HCT116 (cell line): Measurements from ENCODE around the gene WDR27.

Experiments used
- EZH2 ChIP-seq: fragments of 200-600 bp; sonication (generic); IDR thresholded peaks from 2 replicates; pipeline ENCODE4 v1.6.1; 2017; ENCODE audit warnings: antibody characterized with exemption, mixed run types
- POLR2A ChIP-seq: IDR thresholded peaks from 2 replicates; pipeline ENCODE4 v1.7.0; 2011; ENCODE audit warnings: borderline replicate concordance; ENCODE audit not compliant: insufficient read depth, insufficient read length; ENCODE audit errors: extremely low read depth
- POLR2AphosphoS5 ChIP-seq: IDR thresholded peaks from 2 replicates; pipeline ENCODE4 v1.6.1; 2011; ENCODE audit warnings: mild to moderate bottlenecking, low read depth, low read length, moderate library complexity
- RAD21 ChIP-seq: IDR thresholded peaks from 2 replicates; pipeline ENCODE4 v1.6.1; 2012; ENCODE audit warnings: low read depth, mild to moderate bottlenecking
- SIN3A ChIP-seq: IDR thresholded peaks from 2 replicates; pipeline ENCODE4 v1.6.1; 2012; ENCODE audit warnings: low read depth
- YY1 ChIP-seq: IDR thresholded peaks from 2 replicates; pipeline ENCODE4 v1.6.1; 2011; ENCODE audit warnings: low read length, low read depth, moderate library complexity, mild to moderate bottlenecking; ENCODE audit not compliant: insufficient replicate concordance; ENCODE audit errors: extremely low read depth
- ZFX ChIP-seq: fragments of 450-650 bp; IDR thresholded peaks from 2 replicates; pipeline ENCODE4 v1.6.1; 2017
- TF ChIP-seq, protein P1 (sequence below), 3 experiments: fragments of 200-600 bp in 1 of 3; sonication (generic) in 1 of 3; IDR thresholded peaks in 2 of 3; conservative IDR thresholded peaks in 1 of 3; 2 replicates each; pipeline ENCODE4 v1.5.1; 2012 to 2017; ENCODE audit warnings: low read depth in 2 of 3, low read length in 2 of 3, antibody characterized with exemption in 1 of 3, borderline replicate concordance in 1 of 3, control low read depth in 1 of 3, mild to moderate bottlenecking in 1 of 3, mixed read lengths in 1 of 3, mixed run types in 1 of 3, moderate library complexity in 1 of 3; ENCODE audit not compliant: insufficient read depth in 1 of 3

DNA sequence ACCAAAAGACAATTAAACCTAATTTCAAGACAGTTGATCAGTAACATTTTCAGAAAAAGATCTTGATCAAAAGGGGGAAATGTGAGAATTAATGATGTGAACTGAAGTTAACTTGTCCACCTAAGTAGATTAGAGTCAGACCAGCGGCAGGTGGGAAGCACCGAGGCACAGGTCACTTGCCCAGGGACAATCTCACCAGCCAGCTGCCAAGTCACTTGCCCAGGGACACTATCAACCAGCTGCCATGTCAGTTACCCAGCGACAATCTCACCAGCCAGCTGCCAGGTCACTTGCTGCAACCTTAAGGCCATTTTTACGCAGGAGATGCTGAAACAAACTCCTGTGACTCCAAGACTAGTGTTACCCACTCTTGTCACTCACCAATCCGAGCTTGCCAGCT is 260.5 kb downstream of the WDR27 start:
- no peak for TF ChIP-seq POLR2A
- TF ChIP-seq, protein P1, sequence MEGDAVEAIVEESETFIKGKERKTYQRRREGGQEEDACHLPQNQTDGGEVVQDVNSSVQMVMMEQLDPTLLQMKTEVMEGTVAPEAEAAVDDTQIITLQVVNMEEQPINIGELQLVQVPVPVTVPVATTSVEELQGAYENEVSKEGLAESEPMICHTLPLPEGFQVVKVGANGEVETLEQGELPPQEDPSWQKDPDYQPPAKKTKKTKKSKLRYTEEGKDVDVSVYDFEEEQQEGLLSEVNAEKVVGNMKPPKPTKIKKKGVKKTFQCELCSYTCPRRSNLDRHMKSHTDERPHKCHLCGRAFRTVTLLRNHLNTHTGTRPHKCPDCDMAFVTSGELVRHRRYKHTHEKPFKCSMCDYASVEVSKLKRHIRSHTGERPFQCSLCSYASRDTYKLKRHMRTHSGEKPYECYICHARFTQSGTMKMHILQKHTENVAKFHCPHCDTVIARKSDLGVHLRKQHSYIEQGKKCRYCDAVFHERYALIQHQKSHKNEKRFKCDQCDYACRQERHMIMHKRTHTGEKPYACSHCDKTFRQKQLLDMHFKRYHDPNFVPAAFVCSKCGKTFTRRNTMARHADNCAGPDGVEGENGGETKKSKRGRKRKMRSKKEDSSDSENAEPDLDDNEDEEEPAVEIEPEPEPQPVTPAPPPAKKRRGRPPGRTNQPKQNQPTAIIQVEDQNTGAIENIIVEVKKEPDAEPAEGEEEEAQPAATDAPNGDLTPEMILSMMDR (IDR thresholded peaks at IDR 0.05 in 2 of 3, conservative IDR thresholded peaks at IDR 0.05 in 1 of 3; ENCODE audit: borderline replicate concordance in 1 of 3, insufficient read depth in 1 of 3, low read depth in 2 of 3, low read length in 2 of 3) = no peak
- TF ChIP-seq SIN3A = no peak
- TF ChIP-seq ZFX = no peak
- no peak for TF ChIP-seq YY1
- TF ChIP-seq POLR2AphosphoS5 = no peak
- no peak for TF ChIP-seq RAD21
- no peak for TF ChIP-seq EZH2
